Sciatic nerve (tissue), 2 donors: Measurements from ENCODE around the gene RAI1. TPM values are rescaled to one million over a fixed set of nuclear protein-coding genes. Genes with fewer than 3 reads are reported as not detected.

Source experiments
- ATAC-seq: fragments of 200-7000 bp; cut with Tn5 transposase; one replicate; pipeline ENCODE4 v1.9.1; 2020; ENCODE audit warnings: mild to moderate bottlenecking, moderate library complexity
- DNase-seq: peaks from one replicate; pipeline ENCODE4 v3.0.0-alpha.2; 2020; ENCODE audit warnings: low spot score
- intact Hi-C: fragments of 100-400 bp; cut with DNase I; formaldehyde crosslinking; loops from one replicate; pipeline ENCODE4 v1.14.2; 2022
- total RNA-seq: library from RNA; stranded (reverse); fragmentation: NEBNext Ultra II Directional; extraction: Animal tissue kit (Norgen Biotek cat#: 25700); gene quantifications from one replicate; pipeline ENCODE4 v1.2.1, GENCODE V29; 2021
- donor health status: DM: no; HTN: no; CAD: no.
- donor health status: DM: no; HTN: no; CAD: no.

RAI1 gene
- total RNA-seq, 1 donor from 2014 or later = 62.0 TPM

GRCh38 chr17:17810084-17810894, 129.0 kb downstream of the RAI1 start:
- ATAC-seq (peak; percentile 70), DNase-seq (peak; percentile 83)
- intact Hi-C loops = no loop called here

GRCh38 chr17:17810895-17811248, 129.6 kb downstream of the RAI1 start:
- no peak for ATAC-seq
- intact Hi-C loops = no loop called here
- no peak for DNase-seq

GRCh38 chr17:17811381-17812210, 130.3 kb downstream of the RAI1 start:
- ATAC-seq (no peak), DNase-seq (no peak)
- intact Hi-C loops = no loop called here

GRCh38 chr17:17812211-17813054, 131.2 kb downstream of the RAI1 start:
- ATAC-seq = peak; percentile 59
- intact Hi-C loops = no loop called here
- DNase-seq = peak; percentile 90

GRCh38 chr17:17813055-17813724, 131.9 kb downstream of the RAI1 start:
- intact Hi-C loops = no loop called here
- DNase-seq (no peak), ATAC-seq (no peak)

- no peak for ATAC-seq
- no peak for DNase-seq
- intact Hi-C loops = no loop called here
These were observed 132.5 kb downstream of the RAI1 start for GRCh38 chr17:17813725-17814095.

- intact Hi-C loops = no loop called here
- ATAC-seq (no peak), DNase-seq (no peak)
These were observed 133.2 kb downstream of the RAI1 start for GRCh38 chr17:17814162-17815061.

- intact Hi-C loops = no loop called here
- DNase-seq = no peak
- ATAC-seq = no peak
These were observed 133.8 kb downstream of the RAI1 start for GRCh38 chr17:17815062-17815406.

GRCh38 chr17:17815436-17816200, 134.4 kb downstream of the RAI1 start:
- ATAC-seq (no peak), DNase-seq (no peak)
- intact Hi-C loops = loop anchor here (2.0 kb wide), 1 partner anchor 41 kb away; no protein-coding TSS in a partner anchor

GRCh38 chr17:17816240-17816814, 135.1 kb downstream of the RAI1 start:
- intact Hi-C loops = loop anchor here (2.0 kb wide), 1 partner anchor 40 kb away; no protein-coding TSS in a partner anchor
- ATAC-seq (no peak), DNase-seq (no peak)

GRCh38 chr17:17816831-17817551, 135.7 kb downstream of the RAI1 start:
- ATAC-seq (no peak), DNase-seq (no peak)
- intact Hi-C loops = loop anchor here (2.0 kb wide), 1 partner anchor 40 kb away; no protein-coding TSS in a partner anchor

GRCh38 chr17:17817552-17817947, 136.3 kb downstream of the RAI1 start:
- no peak for ATAC-seq
- DNase-seq = no peak
- intact Hi-C loops = loop anchor here (2.0 kb wide), 1 partner anchor 39 kb away; no protein-coding TSS in a partner anchor

GRCh38 chr17:17818088-17818526, 136.8 kb downstream of the RAI1 start:
- no peak for DNase-seq
- intact Hi-C loops = no loop called here
- peak; percentile 20 for ATAC-seq

GRCh38 chr17:17819111-17819510, 137.9 kb downstream of the RAI1 start:
- intact Hi-C loops = no loop called here
- ATAC-seq (no peak), DNase-seq (no peak)

- DNase-seq (no peak), ATAC-seq (no peak)
- intact Hi-C loops = no loop called here
These were observed 138.3 kb downstream of the RAI1 start for GRCh38 chr17:17819561-17819995.

GRCh38 chr17:17820046-17820445, 138.8 kb downstream of the RAI1 start:
- intact Hi-C loops = no loop called here
- ATAC-seq (no peak), DNase-seq (no peak)
